MCF 10A (cell line): ENCODE measurements around the gene NUDT5. TPM values are rescaled to one million over a fixed set of nuclear protein-coding genes. Genes with fewer than 3 reads are reported as not detected.
"Not testable (repeated sequence)": the region's sequence is repeated elsewhere in the genome, so short reads cannot be mapped to it uniquely, and the experiment has no call there.

Source experiments
- BruUV-seq: library from RNA; stranded (reverse); fragments of 400-500 nt; replicated peaks from 2 replicates; lab custom pipeline; 2021; lab: Mats Ljungman, UMichigan
- CTCF ChIA-PET: fragments of 300-600 bp; sonication (Branson Sonifier 250); formaldehyde crosslinking; extraction: SDS; loops from one replicate; lab custom pipeline; 2021; ENCODE audit warnings: antibody characterized with exemption, inconsistent platforms; lab: Yijun Ruan, JAX
- POLR2A ChIA-PET: fragments of 300-600, 350-650 bp; sonication (Branson Sonifier 250); formaldehyde crosslinking; extraction: SDS; loops from one replicate; lab custom pipeline; 2020; ENCODE audit warnings: antibody characterized with exemption, inconsistent platforms; lab: Yijun Ruan, JAX
- DNase-seq: peaks from one replicate; pipeline ENCODE4 v3.0.0-alpha.2; 2018; ENCODE audit not compliant: unreplicated experiment
- H3K27ac Mint-ChIP-seq: one replicate; pipeline ENCODE4 v1.8.0; 2022; ENCODE audit warnings: mild to moderate bottlenecking, low read depth, mixed read lengths; ENCODE audit not compliant: unreplicated experiment
- H3K27me3 Mint-ChIP-seq: one replicate; pipeline ENCODE4 v1.8.0; 2022; ENCODE audit warnings: mixed read lengths; ENCODE audit not compliant: insufficient read depth, unreplicated experiment
- H3K36me3 Mint-ChIP-seq: one replicate; pipeline ENCODE4 v1.8.0; 2022; ENCODE audit warnings: mild to moderate bottlenecking, moderate library complexity, mixed read lengths; ENCODE audit not compliant: insufficient read depth, unreplicated experiment
- H3K4me1 Mint-ChIP-seq: one replicate; pipeline ENCODE4 v1.8.0; 2022; ENCODE audit warnings: mixed read lengths; ENCODE audit not compliant: insufficient read depth, unreplicated experiment
- H3K4me3 Mint-ChIP-seq: one replicate; pipeline ENCODE4 v1.8.0; 2022; ENCODE audit warnings: mild to moderate bottlenecking, moderate library complexity, mixed read lengths; ENCODE audit not compliant: unreplicated experiment
- H3K9me3 Mint-ChIP-seq: one replicate; pipeline ENCODE4 v1.8.0; 2022; ENCODE audit warnings: mixed read lengths; ENCODE audit not compliant: unreplicated experiment
- intact Hi-C: fragments of 100-400 bp; cut with micrococcal nuclease; formaldehyde crosslinking; loops from 2 replicates; pipeline ENCODE4 v1.14.1; 2022
- total RNA-seq: library from RNA; stranded (reverse); gene quantifications from 2 replicates; pipeline ENCODE4 v1.2.3, GENCODE V29; 2022
- TF ChIP-seq, protein P1 (sequence below): fragments of 200-600 bp; IDR thresholded peaks from one replicate; pipeline ENCODE4 v1.8.0; 2022; ENCODE audit warnings: antibody characterized with exemption, mild to moderate bottlenecking; ENCODE audit not compliant: unreplicated experiment

NUDT5 gene
- total RNA-seq, 1 experiment from 2014 or later = 84.2 TPM

- Mint-ChIP-seq H3K4me1 (no peaks in the 10 kb centered on the region), H3K9me3 (no peaks in the 10 kb centered on the region), H3K36me3 (peaks cover 89% of the 10 kb centered on the region), H3K27me3 (no peaks in the 10 kb centered on the region), H3K4me3 (no peak overlapping the region), H3K27ac (no peak overlapping the region)
- TF ChIP-seq, protein P1, sequence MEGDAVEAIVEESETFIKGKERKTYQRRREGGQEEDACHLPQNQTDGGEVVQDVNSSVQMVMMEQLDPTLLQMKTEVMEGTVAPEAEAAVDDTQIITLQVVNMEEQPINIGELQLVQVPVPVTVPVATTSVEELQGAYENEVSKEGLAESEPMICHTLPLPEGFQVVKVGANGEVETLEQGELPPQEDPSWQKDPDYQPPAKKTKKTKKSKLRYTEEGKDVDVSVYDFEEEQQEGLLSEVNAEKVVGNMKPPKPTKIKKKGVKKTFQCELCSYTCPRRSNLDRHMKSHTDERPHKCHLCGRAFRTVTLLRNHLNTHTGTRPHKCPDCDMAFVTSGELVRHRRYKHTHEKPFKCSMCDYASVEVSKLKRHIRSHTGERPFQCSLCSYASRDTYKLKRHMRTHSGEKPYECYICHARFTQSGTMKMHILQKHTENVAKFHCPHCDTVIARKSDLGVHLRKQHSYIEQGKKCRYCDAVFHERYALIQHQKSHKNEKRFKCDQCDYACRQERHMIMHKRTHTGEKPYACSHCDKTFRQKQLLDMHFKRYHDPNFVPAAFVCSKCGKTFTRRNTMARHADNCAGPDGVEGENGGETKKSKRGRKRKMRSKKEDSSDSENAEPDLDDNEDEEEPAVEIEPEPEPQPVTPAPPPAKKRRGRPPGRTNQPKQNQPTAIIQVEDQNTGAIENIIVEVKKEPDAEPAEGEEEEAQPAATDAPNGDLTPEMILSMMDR = no peak
- ChIA-PET CTCF (interaction anchor here (0.5 to 1.2 kb wide), 2 partner anchors 14 to 103 kb away, joined by 3 to 7 read pairs; no protein-coding TSS in a partner anchor), POLR2A (interaction anchor here (1.3 to 1.7 kb wide), 2 partner anchors 14 to 21 kb away, joined by 3 to 4 read pairs; no protein-coding TSS in a partner anchor)
- no peak for DNase-seq
- intact Hi-C loops = no loop called here
- BruUV-seq = no TSS peak
These were observed 33.2 kb upstream of the NUDT5 start for GRCh38 chr10:12228851-12229250.

GRCh38 chr10:12226438-12226837 is 30.7 kb upstream of the NUDT5 start:
- DNase-seq, H3K4me3 Mint-ChIP-seq, POLR2A ChIA-PET, intact Hi-C loops, H3K27me3 Mint-ChIP-seq, H3K9me3 Mint-ChIP-seq, H3K4me1 Mint-ChIP-seq, H3K27ac Mint-ChIP-seq, BruUV-seq: not testable (repeated sequence)
- CTCF ChIA-PET = interaction anchor here (0.6 kb wide), 1 partner anchor 462 kb away, joined by 4 read pairs; no protein-coding TSS in a partner anchor
- H3K36me3 Mint-ChIP-seq = peaks cover 89% of the 10 kb centered on the region

- CTCF ChIA-PET = interaction anchor here (3.0 kb wide), 1 partner anchor 11 kb away, joined by 30 read pairs; no protein-coding TSS in a partner anchor
- TF ChIP-seq, protein P1 = no peak
- H3K27ac Mint-ChIP-seq = no peak overlapping the region
- no peak for DNase-seq
- H3K4me3 Mint-ChIP-seq = no peak overlapping the region
- POLR2A ChIA-PET = interaction anchor here (0.6 to 0.9 kb wide), 4 partner anchors 14 to 602 kb away, joined by 3 read pairs; partner anchors contain the start of genes CDC123 and NUDT5
- H3K27me3 Mint-ChIP-seq = no peaks in the 10 kb centered on the region
- H3K9me3 Mint-ChIP-seq = no peaks in the 10 kb centered on the region
- H3K4me1 Mint-ChIP-seq = no peaks in the 10 kb centered on the region
- H3K36me3 Mint-ChIP-seq = peaks cover 87% of the 10 kb centered on the region
- intact Hi-C loops = no loop called here
- no TSS peak for BruUV-seq
These were observed 29.8 kb upstream of the NUDT5 start for GRCh38 chr10:12225444-12225843.

GRCh38 chr10:12221323-12222298 is 25.9 kb upstream of the NUDT5 start:
- intact Hi-C loops = no loop called here
- no TSS peak for BruUV-seq
- no peaks in the 10 kb centered on the region for H3K4me1 Mint-ChIP-seq
- peak; percentile 13 for DNase-seq
- H3K4me3 Mint-ChIP-seq = no peak overlapping the region
- TF ChIP-seq, protein P1 = no peak
- H3K27me3 Mint-ChIP-seq = no peaks in the 10 kb centered on the region
- H3K9me3 Mint-ChIP-seq = no peaks in the 10 kb centered on the region
- peak overlapping the region; percentile 24 for H3K27ac Mint-ChIP-seq
- CTCF ChIA-PET = interaction anchor here (0.6 to 1.6 kb wide), 10 partner anchors 10 to 1443 kb away, joined by 3 to 6 read pairs (median 3); no protein-coding TSS in a partner anchor
- H3K36me3 Mint-ChIP-seq = peaks cover 84% of the 10 kb centered on the region
- POLR2A ChIA-PET = interaction anchor here (1.2 kb wide), 1 partner anchor 26 kb away, joined by 4 read pairs; the partner anchor contains the start of genes CDC123 and NUDT5
